ENCODE results near the gene RBM4B.

The RBM4B gene

GRCh38 chr11:66686801-66687750 lies 9.4 kb upstream of the RBM4B start:
- DNase-seq (ENCODE audit: low read depth in 2 of 2): no peak

GRCh38 chr11:66686100-66686785 lies 8.6 kb upstream of the RBM4B start:
- no peak for DNase-seq (ENCODE audit: low read depth in 2 of 2)

- no peak for DNase-seq (ENCODE audit: low read depth in 2 of 2)
Observed at GRCh38 chr11:66685276-66686099, 7.8 kb upstream of the RBM4B start.

GRCh38 chr11:66684635-66685034 lies 6.9 kb upstream of the RBM4B start:
- no peak for DNase-seq (ENCODE audit: low read depth in 2 of 2)

- DNase-seq (ENCODE audit: low read depth in 2 of 2): no peak
Observed at GRCh38 chr11:66683877-66684276, 6.2 kb upstream of the RBM4B start.

- DNase-seq (ENCODE audit: low read depth in 2 of 2): no peak
Observed at GRCh38 chr11:66680966-66681645, 3.4 kb upstream of the RBM4B start.

- DNase-seq (ENCODE audit: low read depth in 2 of 2): no peak
Observed at GRCh38 chr11:66676931-66677598, 622 bp downstream of the RBM4B start.

- DNase-seq (ENCODE audit: low read depth in 2 of 2): no peak
Observed at GRCh38 chr11:66676282-66676919, 1.3 kb downstream of the RBM4B start.

GRCh38 chr11:66674964-66675602 lies 2.6 kb downstream of the RBM4B start:
- DNase-seq (ENCODE audit: low read depth in 2 of 2): no peak

GRCh38 chr11:66670816-66671215 lies 6.9 kb downstream of the RBM4B start:
- DNase-seq (ENCODE audit: low read depth in 2 of 2): no peak

- DNase-seq (ENCODE audit: low read depth in 2 of 2): no peak
Observed at GRCh38 chr11:66665369-66665768, 12.3 kb downstream of the RBM4B start.

GRCh38 chr11:66663741-66664296 lies 13.9 kb downstream of the RBM4B start:
- DNase-seq (ENCODE audit: low read depth in 2 of 2): no peak

GRCh38 chr11:66659763-66660162 lies 17.9 kb downstream of the RBM4B start:
- no peak for DNase-seq (ENCODE audit: low read depth in 2 of 2)

GRCh38 chr11:66653123-66653522 lies 24.6 kb downstream of the RBM4B start:
- DNase-seq (ENCODE audit: low read depth in 2 of 2): no peak

- DNase-seq (ENCODE audit: low read depth in 2 of 2): no peak
Observed at GRCh38 chr11:66652651-66653050, 25.0 kb downstream of the RBM4B start.

GRCh38 chr11:66651016-66651415 lies 26.7 kb downstream of the RBM4B start:
- no peak for DNase-seq (ENCODE audit: low read depth in 2 of 2)

- DNase-seq (ENCODE audit: low read depth in 2 of 2): no peak
Observed at GRCh38 chr11:66649903-66650302, 27.8 kb downstream of the RBM4B start.

GRCh38 chr11:66646828-66647227 lies 30.9 kb downstream of the RBM4B start:
- no peak for DNase-seq (ENCODE audit: low read depth in 2 of 2)

- no peak for DNase-seq (ENCODE audit: low read depth in 2 of 2)
Observed at GRCh38 chr11:66643745-66644437, 33.8 kb downstream of the RBM4B start.
